GM21447 (cell line): ENCODE data around the gene CELA3B.
"Not testable (repeated sequence)": the region's sequence is repeated elsewhere in the genome, so short reads cannot be mapped to it uniquely, and the experiment has no call there.

Experiments used
- ATAC-seq: cut with Tn5 transposase; IDR thresholded peaks from one replicate; pipeline ENCODE4 v1.9.1; 2021; ENCODE audit not compliant: unreplicated experiment

Gene CELA3B

DNA sequence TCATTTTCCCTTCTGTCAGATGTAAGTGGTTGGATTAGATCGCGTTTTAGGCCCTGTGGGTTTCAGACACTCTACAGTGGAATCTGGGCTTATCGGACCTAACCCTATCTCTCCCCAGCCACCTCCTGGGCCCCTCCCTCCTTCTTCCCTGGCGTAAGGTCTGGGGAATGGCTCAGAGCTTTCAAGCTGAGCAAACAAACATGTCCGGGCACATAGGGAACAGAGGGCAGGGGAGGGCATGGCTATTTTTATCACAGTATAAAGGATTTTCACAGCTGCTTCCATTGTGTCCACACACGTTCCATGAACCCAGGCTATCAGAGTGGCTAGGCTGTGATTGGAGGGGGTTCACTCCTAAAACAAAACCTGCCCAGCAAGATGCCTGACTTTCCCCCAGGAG is 2.1 kb upstream of the CELA3B start:
- ATAC-seq: not testable (repeated sequence)

GRCh38 chr1:21975296-21975695 is 1.5 kb upstream of the CELA3B start:
- ATAC-seq: not testable (repeated sequence)

DNA sequence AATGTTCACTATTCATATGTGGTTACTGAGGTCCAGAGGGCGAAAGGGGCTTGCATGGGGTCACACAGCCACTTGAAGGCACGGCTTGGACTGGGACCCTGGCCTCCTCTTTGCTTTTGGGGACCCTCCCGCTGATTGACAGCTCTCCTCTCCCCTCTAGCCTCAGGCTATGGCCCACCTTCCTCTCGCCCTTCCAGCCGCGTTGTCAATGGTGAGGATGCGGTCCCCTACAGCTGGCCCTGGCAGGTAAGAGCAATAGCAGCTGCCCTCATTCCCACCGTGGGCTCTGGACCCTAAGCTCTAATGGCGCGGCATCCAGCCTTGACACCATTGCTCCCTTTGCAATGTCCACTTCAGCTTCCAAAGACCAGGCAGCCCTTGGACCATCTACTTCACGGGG is 1.4 kb downstream of the CELA3B start:
- not testable (repeated sequence) for ATAC-seq

GRCh38 chr1:21980515-21981220 is 3.8 kb downstream of the CELA3B start:
- ATAC-seq: not testable (repeated sequence)

DNA sequence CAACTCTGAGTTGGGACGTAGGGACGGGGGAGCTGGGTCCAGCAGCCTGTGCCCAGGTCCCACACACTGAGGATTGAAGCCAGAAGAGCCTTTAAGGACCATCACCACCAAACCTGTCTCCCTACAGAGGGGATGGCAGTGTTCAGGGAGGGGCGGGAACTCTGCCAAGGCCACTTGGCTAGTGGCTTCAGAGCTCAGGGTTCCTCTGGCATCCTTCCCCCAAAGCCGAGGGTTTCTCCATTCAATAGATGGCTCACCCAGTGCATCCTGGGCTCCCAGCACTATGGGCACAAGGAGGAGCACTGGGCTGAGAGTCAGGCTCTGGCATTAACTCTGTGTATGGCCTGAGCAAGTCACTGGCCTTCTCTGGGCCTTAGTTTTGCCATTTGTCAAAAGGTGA is 4.4 kb downstream of the CELA3B start:
- not testable (repeated sequence) for ATAC-seq

GRCh38 chr1:21982122-21982521 is 5.3 kb downstream of the CELA3B start:
- ATAC-seq: not testable (repeated sequence)

DNA sequence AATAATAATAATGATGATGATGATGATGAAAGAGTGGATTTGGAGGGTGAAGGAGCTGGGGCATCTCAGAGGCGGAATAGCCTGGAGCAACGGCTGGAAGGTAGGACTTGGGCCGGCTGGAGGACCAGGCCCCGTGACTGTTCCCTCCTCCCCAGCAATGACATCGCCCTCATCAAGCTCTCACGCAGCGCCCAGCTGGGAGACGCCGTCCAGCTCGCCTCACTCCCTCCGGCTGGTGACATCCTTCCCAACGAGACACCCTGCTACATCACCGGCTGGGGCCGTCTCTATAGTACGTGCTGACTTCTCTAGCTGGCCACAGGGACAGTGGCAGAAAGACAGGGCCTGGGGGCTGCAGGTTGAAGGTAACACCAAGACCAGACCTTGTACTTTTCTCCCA is 6.7 kb downstream of the CELA3B start:
- ATAC-seq: not testable (repeated sequence)

- ATAC-seq: not testable (repeated sequence)
Observed at GRCh38 chr1:21985893-21986292, 9.1 kb downstream of the CELA3B start.

GRCh38 chr1:21986386-21986785 is 9.6 kb downstream of the CELA3B start:
- not testable (repeated sequence) for ATAC-seq

- ATAC-seq: not testable (repeated sequence)
Observed at GRCh38 chr1:21989672-21990393, 13.0 kb downstream of the CELA3B start.

GRCh38 chr1:21992186-21992585 is 15.4 kb downstream of the CELA3B start:
- ATAC-seq: not testable (repeated sequence)

- not testable (repeated sequence) for ATAC-seq
Observed at GRCh38 chr1:21994716-21995115, 17.9 kb downstream of the CELA3B start.

DNA sequence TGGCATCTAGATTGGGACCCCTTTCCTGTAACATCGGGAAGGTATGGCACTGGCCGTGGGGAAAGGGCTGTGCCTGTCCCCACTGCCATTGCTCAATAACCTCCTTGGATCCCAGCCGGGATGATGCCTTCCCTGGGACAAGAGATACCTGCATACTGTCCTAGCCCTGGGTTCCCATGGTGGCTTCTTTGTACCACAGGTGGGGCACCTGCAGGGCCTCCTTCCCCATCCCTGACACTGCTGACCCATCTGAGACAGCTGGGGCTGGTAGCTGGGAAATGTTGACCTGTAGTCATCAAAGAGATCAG is 19.8 kb downstream of the CELA3B start:
- ATAC-seq: not testable (repeated sequence)

DNA sequence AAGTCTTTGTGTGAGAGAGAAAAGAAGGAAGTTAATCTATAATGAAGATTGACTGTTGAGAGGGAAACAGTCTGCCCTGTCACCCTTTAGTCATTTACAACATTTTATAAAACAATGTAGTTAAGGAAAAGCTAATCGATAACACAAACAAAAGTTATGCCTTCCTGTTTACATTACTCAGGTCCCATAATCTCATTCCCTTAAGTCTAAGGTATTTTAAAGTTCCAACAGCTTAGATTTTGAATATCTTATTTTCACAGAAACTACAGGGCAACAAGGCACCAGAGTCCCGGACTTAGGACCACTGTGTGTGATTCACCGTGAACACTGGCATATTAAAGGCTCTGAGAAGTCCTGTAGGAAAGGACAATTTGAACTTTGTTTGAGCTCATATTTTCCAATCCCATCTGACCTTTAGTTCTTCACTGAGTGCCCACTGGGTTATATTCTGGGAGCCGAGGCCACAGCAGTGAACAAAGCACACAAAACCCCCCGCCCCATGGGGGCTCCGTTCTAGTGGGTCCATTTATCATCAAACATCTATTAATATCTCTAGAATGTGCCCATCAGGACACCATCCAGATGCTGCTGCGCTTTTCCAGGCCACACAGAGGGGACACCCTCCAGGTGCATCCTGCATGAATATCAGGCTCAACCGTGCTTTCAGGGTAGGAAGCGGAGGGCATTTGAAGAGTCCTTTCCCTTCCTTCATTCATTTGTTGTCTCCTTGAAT is 21.2 kb downstream of the CELA3B start:
- ATAC-seq: not testable (repeated sequence)

- not testable (repeated sequence) for ATAC-seq
Observed at GRCh38 chr1:21998624-21999294, 21.9 kb downstream of the CELA3B start.

DNA sequence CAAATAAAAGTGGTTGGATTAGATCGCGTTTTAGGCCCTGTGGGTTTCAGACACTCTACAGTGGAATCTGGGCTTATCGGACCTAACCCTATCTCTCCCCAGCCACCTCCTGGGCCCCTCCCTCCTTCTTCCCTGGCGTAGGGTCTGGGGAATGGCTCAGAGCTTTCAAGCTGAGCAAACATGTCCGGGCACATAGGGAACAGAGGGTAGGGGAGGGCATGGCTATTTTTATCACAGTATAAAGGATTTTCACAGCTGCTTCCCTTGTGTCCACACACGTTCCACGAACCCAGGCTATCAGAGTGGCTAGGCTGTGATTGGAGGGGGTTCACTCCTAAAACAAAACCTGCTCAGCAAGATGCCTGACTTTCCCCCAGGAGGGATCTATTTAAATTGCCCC is 22.8 kb downstream of the CELA3B start:
- ATAC-seq: not testable (repeated sequence)

DNA sequence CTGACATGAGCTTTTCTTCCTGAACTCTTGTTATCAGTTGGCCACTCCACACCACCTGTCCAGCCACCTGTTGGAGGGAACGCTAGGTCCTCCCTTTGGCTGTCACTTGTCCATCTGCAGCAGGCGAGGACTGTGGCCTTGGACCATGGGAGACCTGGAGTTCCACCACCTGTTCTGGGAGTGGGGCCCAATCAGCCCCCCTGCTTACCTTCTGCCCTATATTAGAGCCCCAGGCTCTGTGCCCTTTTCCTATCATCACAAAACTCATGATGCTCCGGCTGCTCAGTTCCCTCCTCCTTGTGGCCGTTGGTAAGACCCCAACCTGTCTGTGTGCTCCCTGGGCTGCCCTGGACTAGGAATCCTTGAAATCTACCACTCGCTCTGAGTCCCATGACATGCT is 24.6 kb downstream of the CELA3B start, which contains the start of gene CELA3A:
TSS of gene CELA3A (plus strand) at position 249 of the 400 bp plus-strand sequence. CDS start at position 267, 18 bp downstream.
- no peak for ATAC-seq

DNA sequence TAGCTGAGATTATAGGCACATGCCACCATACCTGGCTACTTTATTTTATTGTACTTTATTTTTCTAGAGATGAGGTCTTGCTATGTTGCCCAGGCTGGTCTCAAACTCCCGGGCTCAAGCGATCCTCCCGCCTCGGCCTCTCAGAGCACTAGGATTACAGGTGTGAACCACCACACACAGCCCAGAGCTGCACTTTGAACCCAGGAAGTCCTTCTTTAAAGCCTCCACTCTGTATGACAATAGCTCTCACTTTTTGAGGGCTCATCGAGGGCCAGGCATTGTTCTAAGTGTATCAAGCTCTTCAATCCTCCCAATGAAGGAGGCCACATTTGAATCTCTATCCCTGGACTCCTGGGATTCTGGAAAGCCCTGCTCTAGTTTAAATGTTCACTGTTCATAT is 25.6 kb downstream of the CELA3B start:
- ATAC-seq: not testable (repeated sequence)

GRCh38 chr1:22002875-22003274 is 26.1 kb downstream of the CELA3B start:
- ATAC-seq: not testable (repeated sequence)

DNA sequence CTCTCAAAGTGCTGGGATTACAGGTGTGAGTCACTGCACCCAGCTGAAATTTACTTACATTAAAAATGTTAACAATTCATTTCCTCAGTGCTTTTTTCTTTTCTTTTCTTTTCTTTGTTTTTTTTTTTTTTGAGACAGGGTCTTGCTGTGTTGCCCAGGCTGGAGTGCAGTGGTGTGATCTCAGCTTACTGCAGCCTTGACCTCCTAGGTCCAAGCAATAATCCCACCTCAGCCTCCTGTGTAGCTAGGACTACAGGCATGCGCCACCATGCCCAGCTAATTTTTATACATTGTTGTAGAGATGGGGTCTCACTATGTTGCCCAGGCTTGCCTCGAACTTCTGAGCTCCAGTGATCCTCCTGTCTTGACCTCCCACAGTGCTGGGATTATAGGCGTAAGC is 27.1 kb downstream of the CELA3B start:
- not testable (repeated sequence) for ATAC-seq
